CD14-positive monocyte (primary cell): ENCODE data around the gene CEP72. TPM values are rescaled to one million over a fixed set of nuclear protein-coding genes. Genes with fewer than 3 reads are reported as not detected.

Experiments used
- DNase-seq, 3 donors: peaks; one replicate each; pipeline ENCODE4 v3.0.0-alpha.2; 2011 to 2022
- H2AFZ ChIP-seq: 2 replicates; pipeline ENCODE4 v1.6.0; 2012; ENCODE audit warnings: mild to moderate bottlenecking, low read depth, low read length, inconsistent platforms; ENCODE audit not compliant: insufficient read depth, poor library complexity, severe bottlenecking
- H3K27ac ChIP-seq, 2 donors: 1 replicate in 1 of 2; 2 replicates in 1 of 2; pipeline ENCODE4 v1.5.1; 2012 to 2013; ENCODE audit warnings: low read length in 2 of 2, control low read depth in 1 of 2, inconsistent platforms in 1 of 2, low read depth in 1 of 2, mild to moderate bottlenecking in 1 of 2
- H3K27me3 ChIP-seq, 2 donors: one replicate each; pipeline versions ENCODE4 v1.6.0 to v1.6.1; 2011 to 2013; ENCODE audit warnings: low read length in 2 of 2; ENCODE audit not compliant: control insufficient read depth in 2 of 2, insufficient read depth in 2 of 2
- H3K36me3 ChIP-seq, 2 donors: replicated peaks in 1 of 2; 1 replicate in 1 of 2; 2 replicates in 1 of 2; pipeline versions ENCODE4 v1.5.1 to v1.6.1; 2012 to 2013; ENCODE audit warnings: low read length in 2 of 2, control low read depth in 1 of 2, inconsistent platforms in 1 of 2, mild to moderate bottlenecking in 1 of 2; ENCODE audit not compliant: insufficient read depth in 2 of 2, control insufficient read depth in 1 of 2
- H3K4me1 ChIP-seq, 2 donors: 1 replicate in 1 of 2; 2 replicates in 1 of 2; pipeline versions ENCODE4 v1.5.1 to v1.6.1; 2012 to 2013; ENCODE audit warnings: low read length in 2 of 2, control low read depth in 1 of 2, inconsistent platforms in 1 of 2, mild to moderate bottlenecking in 1 of 2, moderate library complexity in 1 of 2; ENCODE audit not compliant: insufficient read depth in 2 of 2, control insufficient read depth in 1 of 2
- H3K4me2 ChIP-seq: replicated peaks from 2 replicates; pipeline ENCODE3; 2012; ENCODE audit warnings: low read length, moderate library complexity, mild to moderate bottlenecking; ENCODE audit not compliant: poor library complexity, severe bottlenecking; ENCODE audit errors: extremely low read depth
- H3K4me3 ChIP-seq, 3 experiments: fragments of 200-600 bp in 1 of 3; sonication (generic) in 1 of 3; replicated peaks in 1 of 3; 1 replicate in 2 of 3; 2 replicates in 1 of 3; pipeline ENCODE4 v1.5.1; 2011 to 2013; ENCODE audit warnings: low read length in 3 of 3, mild to moderate bottlenecking in 3 of 3, control low read depth in 2 of 3, low read depth in 2 of 3, inconsistent platforms in 1 of 3, moderate library complexity in 1 of 3
- H3K79me2 ChIP-seq: 2 replicates; pipeline ENCODE4 v1.6.0; 2012; ENCODE audit warnings: mild to moderate bottlenecking, control low read depth, inconsistent platforms, low read length, moderate library complexity; ENCODE audit not compliant: insufficient read depth
- H3K9ac ChIP-seq: 2 replicates; pipeline ENCODE4 v1.6.0; 2017; ENCODE audit warnings: low read length, mild to moderate bottlenecking; ENCODE audit not compliant: insufficient read depth, poor library complexity, severe bottlenecking
- H3K9me3 ChIP-seq, 2 donors: replicated peaks in 1 of 2; 1 replicate in 1 of 2; 2 replicates in 1 of 2; pipeline versions ENCODE4 v1.5.1 to v1.6.1; 2012 to 2013; ENCODE audit warnings: low read length in 2 of 2, control low read depth in 1 of 2; ENCODE audit not compliant: control insufficient read depth in 1 of 2, insufficient read depth in 1 of 2
- H4K20me1 ChIP-seq: 2 replicates; pipeline ENCODE4 v1.6.0; 2012; ENCODE audit warnings: mild to moderate bottlenecking, low read length, control low read depth, moderate library complexity; ENCODE audit not compliant: insufficient read depth
- H3K27ac Mint-ChIP-seq, 7 donors: one replicate each; pipeline ENCODE4 v1.8.0; 2020; ENCODE audit warnings: mild to moderate bottlenecking in 7 of 7, mixed read lengths in 7 of 7, moderate library complexity in 6 of 7, inconsistent platforms in 2 of 7
- H3K27me3 Mint-ChIP-seq, 3 donors: one replicate each; pipeline ENCODE4 v1.8.0; 2021 to 2022; ENCODE audit warnings: low read depth in 3 of 3, mild to moderate bottlenecking in 3 of 3, mixed read lengths in 3 of 3, moderate library complexity in 3 of 3, inconsistent platforms in 1 of 3
- H3K36me3 Mint-ChIP-seq, 2 donors: one replicate each; pipeline ENCODE4 v1.8.0; 2020; ENCODE audit warnings: mixed read lengths in 2 of 2, inconsistent platforms in 1 of 2, mild to moderate bottlenecking in 1 of 2
- H3K4me1 Mint-ChIP-seq: one replicate; pipeline ENCODE4 v1.8.0; 2020; ENCODE audit warnings: mild to moderate bottlenecking, mixed read lengths
- H3K4me3 Mint-ChIP-seq, 2 donors: one replicate each; pipeline ENCODE4 v1.8.0; 2020; ENCODE audit warnings: mild to moderate bottlenecking in 2 of 2, mixed read lengths in 2 of 2, moderate library complexity in 1 of 2
- H3K9me3 Mint-ChIP-seq, 7 donors: one replicate each; pipeline ENCODE4 v1.8.0; 2020 to 2022; ENCODE audit warnings: mixed read lengths in 7 of 7, mild to moderate bottlenecking in 6 of 7, moderate library complexity in 6 of 7, inconsistent platforms in 2 of 7
- CTCF ChIP-seq: fragments of 200-600 bp; IDR thresholded peaks from one replicate; pipeline ENCODE4 v1.8.0; 2022; ENCODE audit warnings: antibody characterized with exemption, mild to moderate bottlenecking
- WGBS: methylation state at CpG from one replicate; pipeline ENCODE4 v1.1.5; 2013; ENCODE audit warnings: missing lambda C conversion rate; ENCODE audit not compliant: insufficient coverage; 5-methylcytosine and 5-hydroxymethylcytosine counted together
- intact Hi-C, 2 donors: fragments of 100-400 bp; cut with micrococcal nuclease; formaldehyde crosslinking; loops; one replicate each; pipeline versions ENCODE4 v1.15.0 to v1.15.1; 2023
- polyA plus RNA-seq, 3 donors: library from polyadenylated mRNA; depleted of rRNA in 1 of 3; unstranded in 2 of 3; stranded (reverse) in 1 of 3; fragments of 300-500 nt in 2 of 3; fragments of >200 nt in 1 of 3; fragmentation: Illumina TruSeq in 2 of 3; gene quantifications; 1 replicate in 2 of 3; 2 replicates in 1 of 3; pipeline ENCODE4 v1.2.3, GENCODE V29; 2012 to 2021

The CEP72 gene
- polyA plus RNA-seq, 3 donors: 0.13 to 2.1 (median 0.24) TPM

GRCh38 chr5:673161-673830 is 61.2 kb downstream of the CEP72 start:
- H4K20me1 ChIP-seq: no peaks in the 10 kb centered on the region
- Mint-ChIP-seq H3K27me3 (peaks cover 3 to 38% (median 10%) of the 10 kb centered on the region in 3 donors), H3K4me3 (peak overlapping the region in 1 of 2 donors; percentile 48), H3K9me3 (peaks cover 0 to 6% (median 1%) of the 10 kb centered on the region in 7 donors), H3K36me3 (no peaks in the 10 kb centered on the region), H3K27ac (peak overlapping the region in 4 of 7 donors; percentile 60 to 85 (median 74)), H3K4me1 (peaks cover 4% of the 10 kb centered on the region)
- no peak overlapping the region for H3K4me2 ChIP-seq
- DNase-seq: no peak
- WGBS: 72% methylated on average over 12 of the region's 19 CpGs
- H2AFZ ChIP-seq: no peak overlapping the region
- H3K79me2 ChIP-seq: no peaks in the 10 kb centered on the region
- no peaks in the 10 kb centered on the region for H3K4me1 ChIP-seq
- intact Hi-C loops: loop anchor here in 1 of 2 donors (5.0 kb wide), 1 partner anchor 229 kb away; no protein-coding TSS in a partner anchor
- H3K9ac ChIP-seq: no peak overlapping the region
- H3K36me3 ChIP-seq: no peaks in the 10 kb centered on the region
- H3K4me3 ChIP-seq: no peak overlapping the region
- peaks cover 0 to 17% of the 10 kb centered on the region in 2 donors for H3K27me3 ChIP-seq
- TF ChIP-seq CTCF: no peak
- no peak overlapping the region for H3K27ac ChIP-seq
- H3K9me3 ChIP-seq: no peaks in the 10 kb centered on the region

GRCh38 chr5:673831-674629 is 61.9 kb downstream of the CEP72 start:
- Mint-ChIP-seq H3K9me3 (peaks cover 0 to 6% (median 0%) of the 10 kb centered on the region in 7 donors), H3K36me3 (no peaks in the 10 kb centered on the region), H3K27ac (no peak overlapping the region), H3K4me3 (peak overlapping the region in 1 of 2 donors; percentile 30), H3K27me3 (peaks cover 3 to 38% (median 10%) of the 10 kb centered on the region in 3 donors), H3K4me1 (peaks cover 4% of the 10 kb centered on the region)
- 85% methylated on average over 23 of the region's 27 CpGs for WGBS
- no peaks in the 10 kb centered on the region for H4K20me1 ChIP-seq
- intact Hi-C loops: loop anchor here in 1 of 2 donors (5.0 kb wide), 1 partner anchor 228 kb away; no protein-coding TSS in a partner anchor
- no peak overlapping the region for H3K4me2 ChIP-seq
- H3K9ac ChIP-seq: no peak overlapping the region
- H2AFZ ChIP-seq: no peak overlapping the region
- no peak for TF ChIP-seq CTCF
- H3K4me3 ChIP-seq: no peak overlapping the region
- H3K4me1 ChIP-seq: no peaks in the 10 kb centered on the region
- H3K9me3 ChIP-seq: no peaks in the 10 kb centered on the region
- H3K79me2 ChIP-seq: no peaks in the 10 kb centered on the region
- H3K27me3 ChIP-seq: peaks cover 0 to 17% of the 10 kb centered on the region in 2 donors
- no peaks in the 10 kb centered on the region for H3K36me3 ChIP-seq
- H3K27ac ChIP-seq: no peak overlapping the region
- DNase-seq: no peak
